Lower lobe of right lung (tissue), 2 donors: ENCODE measurements around the gene PRDX2. TPM values are rescaled to one million over a fixed set of nuclear protein-coding genes. Genes with fewer than 3 reads are reported as not detected.
A peak's percentile ranks its signal among the peaks of the same experiment; 100 is the strongest.

Experiments used
- ATAC-seq, 2 donors: fragments of 200-7000 bp; cut with Tn5 transposase; one replicate each; pipeline ENCODE4 v1.9.1; 2020 to 2022; ENCODE audit warnings: mild to moderate bottlenecking in 2 of 2, moderate library complexity in 2 of 2
- DNase-seq: peaks from one replicate; pipeline ENCODE4 v3.0.0-alpha.2; 2020
- H3K27ac ChIP-seq: fragments of 200-600 bp; one replicate; pipeline ENCODE4 v1.8.0; 2022
- H3K27me3 ChIP-seq: fragments of 200-600 bp; one replicate; pipeline ENCODE4 v1.8.0; 2022; ENCODE audit warnings: low read depth
- H3K36me3 ChIP-seq: fragments of 200-600 bp; one replicate; pipeline ENCODE4 v1.8.0; 2022; ENCODE audit warnings: mild to moderate bottlenecking
- H3K4me1 ChIP-seq: fragments of 200-600 bp; one replicate; pipeline ENCODE4 v1.8.0; 2022
- H3K4me3 ChIP-seq: fragments of 200-600 bp; one replicate; pipeline ENCODE4 v1.8.0; 2022; ENCODE audit warnings: mild to moderate bottlenecking
- H3K9me3 ChIP-seq: fragments of 200-600 bp; one replicate; pipeline ENCODE4 v1.8.0; 2022
- CTCF ChIP-seq: fragments of 200-600 bp; IDR thresholded peaks from one replicate; pipeline ENCODE4 v1.8.0; 2022; ENCODE audit warnings: antibody characterized with exemption, mild to moderate bottlenecking
- intact Hi-C: fragments of 100-400 bp; cut with DNase I; formaldehyde crosslinking; loops from one replicate; pipeline ENCODE4 v1.11.0; 2022
- total RNA-seq: library from RNA; stranded (reverse); fragmentation: NEBNext Ultra II Directional; extraction: Animal tissue kit (Norgen Biotek cat#: 25700); gene quantifications from one replicate; pipeline ENCODE4 v1.2.1, GENCODE V29; 2021
- donor health status: DM: no; HTN: yes; CAD: no; lungs with severe emphysema.

PRDX2 gene
- total RNA-seq, 1 donor from 2014 or later: 101 TPM

DNA sequence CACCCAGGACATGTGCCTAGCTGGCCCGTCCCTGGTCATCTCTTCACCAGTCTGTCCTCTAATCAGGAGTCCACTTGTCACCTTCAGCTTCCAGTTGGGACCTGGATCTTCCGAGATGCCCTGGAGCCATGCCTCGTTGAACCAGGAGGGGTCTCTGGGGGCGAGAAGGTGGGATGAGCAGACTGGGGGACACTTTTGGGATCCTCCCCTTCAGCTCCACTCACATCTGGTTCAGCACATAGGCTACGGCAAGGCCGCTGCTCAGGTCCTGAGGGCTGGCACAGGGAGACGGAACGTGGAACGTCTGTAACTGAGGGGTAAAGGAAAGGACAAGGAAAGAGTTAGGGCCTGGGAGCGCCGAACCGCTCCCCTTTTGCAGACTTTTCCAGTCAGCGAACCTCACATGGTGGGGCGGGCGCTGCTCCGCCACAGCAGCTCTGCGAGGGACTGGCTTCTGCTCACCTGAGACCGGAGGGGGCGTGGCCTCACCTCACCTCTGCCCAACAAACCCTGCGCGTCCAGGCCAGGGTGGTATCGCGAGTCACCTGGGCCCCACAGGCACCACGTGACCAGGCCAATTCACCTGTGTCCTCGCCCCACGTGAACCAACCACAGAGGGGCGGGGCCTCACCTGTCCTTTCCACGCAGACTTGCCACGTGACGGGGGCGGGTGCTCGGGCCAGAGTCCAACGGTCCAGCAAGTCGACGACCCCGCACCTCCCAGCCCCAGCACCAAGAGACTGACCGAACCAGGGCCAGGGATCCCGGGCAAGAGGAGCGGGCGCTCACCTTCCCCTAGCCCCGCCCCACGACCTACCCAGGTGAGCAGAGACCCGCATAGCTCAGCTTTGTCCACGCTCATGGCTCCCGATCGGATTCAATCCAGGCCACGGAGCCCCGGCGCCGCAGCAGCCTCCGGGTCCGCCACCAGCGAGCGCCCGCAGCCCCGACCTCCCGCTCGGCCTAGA, 26.7 kb downstream of the PRDX2 start, which contains the start of gene HOOK2:
Gene HOOK2 (minus strand): TSS at position 965 of the 968 bp plus-strand sequence. CDS start 103 bp downstream, at position 862.
- no peak for TF ChIP-seq CTCF
- H3K4me3 ChIP-seq: peak within 1 kb of the TSS; percentile 77
- peaks cover 10% of the 10 kb centered on the region for H3K36me3 ChIP-seq
- H3K27me3 ChIP-seq: no peaks in the 10 kb centered on the region
- DNase-seq (peak; percentile 97), ATAC-seq (peak; percentile 84 to 85)
- peaks cover 33% of the 10 kb centered on the region for H3K4me1 ChIP-seq
- no peaks in the 10 kb centered on the region for H3K9me3 ChIP-seq
- H3K27ac ChIP-seq: peak within 1 kb of the TSS; percentile 86
- intact Hi-C loops: no loop called here

- Histone ChIP-seq H3K4me3 (no peak overlapping the region), H3K27ac (no peak overlapping the region), H3K36me3 (peaks cover 10% of the 10 kb centered on the region), H3K4me1 (peaks cover 21% of the 10 kb centered on the region), H3K9me3 (no peaks in the 10 kb centered on the region), H3K27me3 (no peaks in the 10 kb centered on the region)
- ATAC-seq (no peak), DNase-seq (no peak)
- intact Hi-C loops: no loop called here
- TF ChIP-seq CTCF: no peak
These were observed 28.0 kb downstream of the PRDX2 start for GRCh38 chr19:12773571-12773970.

DNA sequence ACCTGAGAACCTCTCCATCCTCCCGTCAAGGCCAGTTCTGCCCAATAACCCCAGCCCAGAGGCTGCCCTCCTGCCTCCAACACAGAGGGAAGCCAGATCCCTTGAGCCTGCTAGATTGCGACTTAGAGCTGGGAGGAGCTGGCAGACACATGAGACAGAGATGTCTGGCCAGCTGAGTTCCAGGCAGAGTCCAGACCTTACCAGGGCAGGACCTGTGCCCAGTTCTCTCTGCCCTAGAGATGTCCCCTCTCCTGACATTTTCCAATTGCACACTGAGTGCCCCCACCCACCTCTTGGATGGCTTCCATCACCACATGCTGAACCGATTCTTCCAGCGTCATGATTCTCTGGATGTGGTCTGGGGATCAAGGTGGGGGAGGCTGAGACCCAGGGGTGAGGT, 29.3 kb downstream of the PRDX2 start:
- Histone ChIP-seq H3K36me3 (peaks cover 20% of the 10 kb centered on the region), H3K27me3 (no peaks in the 10 kb centered on the region), H3K9me3 (no peaks in the 10 kb centered on the region), H3K4me1 (peaks cover 10% of the 10 kb centered on the region), H3K27ac (no peak overlapping the region), H3K4me3 (no peak overlapping the region)
- DNase-seq (no peak), ATAC-seq (no peak)
- no peak for TF ChIP-seq CTCF
- intact Hi-C loops: no loop called here

GRCh38 chr19:12770922-12771321, 30.7 kb downstream of the PRDX2 start:
- no peak for TF ChIP-seq CTCF
- DNase-seq: no peak
- Histone ChIP-seq H3K27me3 (no peaks in the 10 kb centered on the region), H3K4me1 (peaks cover 8% of the 10 kb centered on the region), H3K36me3 (peaks cover 26% of the 10 kb centered on the region), H3K27ac (no peak overlapping the region), H3K9me3 (no peaks in the 10 kb centered on the region), H3K4me3 (no peak overlapping the region)
- no peak for ATAC-seq
- intact Hi-C loops: no loop called here

DNA sequence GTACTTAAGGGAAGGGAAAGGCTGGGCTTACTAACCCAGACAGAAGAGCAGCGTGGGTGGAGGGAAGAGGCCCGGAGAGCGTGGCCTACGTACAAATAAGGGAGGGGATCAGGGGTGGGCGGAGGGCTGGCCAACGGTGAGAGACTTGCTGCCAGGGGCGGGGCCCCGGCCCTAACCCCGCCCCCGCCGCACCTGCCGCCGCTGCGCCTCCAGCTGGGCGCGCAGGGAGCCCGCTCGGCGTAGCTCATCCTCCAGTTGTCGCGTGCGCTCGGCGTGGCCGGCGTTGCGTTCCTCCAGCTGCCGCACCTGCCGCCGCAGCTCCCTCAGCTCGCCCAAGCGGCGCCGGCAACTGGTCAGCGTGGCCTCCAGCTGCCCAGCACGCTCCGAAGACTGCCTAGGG, 31.9 kb downstream of the PRDX2 start:
- DNase-seq (peak; percentile 77), ATAC-seq (peak; percentile 78 to 80)
- no peak overlapping the region for H3K27ac ChIP-seq
- H3K36me3 ChIP-seq: peaks cover 29% of the 10 kb centered on the region
- H3K4me3 ChIP-seq: no peak overlapping the region
- TF ChIP-seq CTCF: peak; percentile 6
- no peaks in the 10 kb centered on the region for H3K27me3 ChIP-seq
- H3K9me3 ChIP-seq: no peaks in the 10 kb centered on the region
- intact Hi-C loops: loop anchor here (10.0 kb wide), 1 partner anchor 75 kb away; no protein-coding TSS in a partner anchor
- H3K4me1 ChIP-seq: peaks cover 7% of the 10 kb centered on the region
